Measurements from ENCODE around the gene RPAIN.

RPAIN gene

GRCh38 chr17:5381542-5381941 lies 38.4 kb upstream of the RPAIN start:
- peak; percentile 78 for DNase-seq (ENCODE audit: low read depth)
- TF ChIP-seq, protein P1, sequence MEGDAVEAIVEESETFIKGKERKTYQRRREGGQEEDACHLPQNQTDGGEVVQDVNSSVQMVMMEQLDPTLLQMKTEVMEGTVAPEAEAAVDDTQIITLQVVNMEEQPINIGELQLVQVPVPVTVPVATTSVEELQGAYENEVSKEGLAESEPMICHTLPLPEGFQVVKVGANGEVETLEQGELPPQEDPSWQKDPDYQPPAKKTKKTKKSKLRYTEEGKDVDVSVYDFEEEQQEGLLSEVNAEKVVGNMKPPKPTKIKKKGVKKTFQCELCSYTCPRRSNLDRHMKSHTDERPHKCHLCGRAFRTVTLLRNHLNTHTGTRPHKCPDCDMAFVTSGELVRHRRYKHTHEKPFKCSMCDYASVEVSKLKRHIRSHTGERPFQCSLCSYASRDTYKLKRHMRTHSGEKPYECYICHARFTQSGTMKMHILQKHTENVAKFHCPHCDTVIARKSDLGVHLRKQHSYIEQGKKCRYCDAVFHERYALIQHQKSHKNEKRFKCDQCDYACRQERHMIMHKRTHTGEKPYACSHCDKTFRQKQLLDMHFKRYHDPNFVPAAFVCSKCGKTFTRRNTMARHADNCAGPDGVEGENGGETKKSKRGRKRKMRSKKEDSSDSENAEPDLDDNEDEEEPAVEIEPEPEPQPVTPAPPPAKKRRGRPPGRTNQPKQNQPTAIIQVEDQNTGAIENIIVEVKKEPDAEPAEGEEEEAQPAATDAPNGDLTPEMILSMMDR (conservative IDR thresholded peaks at IDR 0.05; ENCODE audit: control insufficient read depth, insufficient read depth, low read depth, low read length), result no peak
- H3K4me3 ChIP-seq (ENCODE audit: control insufficient read depth, low read depth, low read length), result no peak overlapping the region

DNA sequence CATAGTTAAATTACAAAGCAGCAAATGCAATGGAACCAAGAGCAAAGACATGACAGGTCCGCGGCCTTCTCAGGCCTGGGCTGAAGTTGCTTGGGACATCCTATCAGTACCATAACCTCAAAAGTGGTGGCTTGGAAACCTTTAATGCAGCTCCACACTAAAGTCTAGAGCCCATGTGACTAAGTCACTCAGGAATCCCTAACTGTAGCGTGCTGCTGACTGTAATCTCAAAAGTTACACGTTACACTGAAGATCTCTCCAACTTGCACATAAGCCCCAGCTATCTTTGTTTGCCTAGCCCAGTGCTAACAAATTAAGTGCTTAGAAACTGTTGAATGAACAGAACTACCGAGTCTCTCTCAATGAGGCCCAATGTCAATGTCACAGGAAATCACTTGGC lies 28.3 kb upstream of the RPAIN start:
- TF ChIP-seq, protein P1 (conservative IDR thresholded peaks at IDR 0.05; ENCODE audit: control insufficient read depth, insufficient read depth, low read depth, low read length), result no peak
- no peak overlapping the region for H3K4me3 ChIP-seq (ENCODE audit: control insufficient read depth, low read depth, low read length)
- no peak for DNase-seq (ENCODE audit: low read depth)

GRCh38 chr17:5396612-5397011 lies 23.4 kb upstream of the RPAIN start:
- peak; percentile 18 for DNase-seq (ENCODE audit: low read depth)
- TF ChIP-seq, protein P1 (conservative IDR thresholded peaks at IDR 0.05; ENCODE audit: control insufficient read depth, insufficient read depth, low read depth, low read length), result no peak
- no peak overlapping the region for H3K4me3 ChIP-seq (ENCODE audit: control insufficient read depth, low read depth, low read length)

- no peak overlapping the region for H3K4me3 ChIP-seq (ENCODE audit: control insufficient read depth, low read depth, low read length)
Observed at GRCh38 chr17:5399767-5400166, 20.2 kb upstream of the RPAIN start.

DNA sequence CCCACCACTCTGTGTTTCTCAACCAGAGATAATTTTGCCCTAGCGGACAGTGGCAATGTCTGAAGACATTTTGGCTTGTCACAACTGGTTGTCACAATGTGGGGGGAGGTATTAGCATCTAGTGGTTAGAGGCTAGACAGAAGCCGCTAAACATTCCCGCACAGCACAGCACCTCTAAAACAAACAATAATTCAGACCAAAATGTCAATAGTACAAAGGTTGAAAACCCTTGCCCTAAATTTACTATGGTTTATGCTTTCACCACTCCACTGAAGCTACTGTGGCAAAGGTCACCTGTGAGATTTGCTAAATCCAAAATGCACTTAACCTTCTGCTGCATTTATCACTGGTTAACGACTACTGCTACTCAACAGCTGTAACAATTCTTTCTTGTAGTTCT lies 14.6 kb upstream of the RPAIN start:
- H3K4me3 ChIP-seq (ENCODE audit: control insufficient read depth, low read depth, low read length), result no peak overlapping the region
- TF ChIP-seq, protein P1 (conservative IDR thresholded peaks at IDR 0.05; ENCODE audit: control insufficient read depth, insufficient read depth, low read depth, low read length), result no peak
- no peak for DNase-seq (ENCODE audit: low read depth)

More at GRCh38 chr17:5399767-5400166, 20.2 kb upstream of the RPAIN start:
- DNase-seq (ENCODE audit: low read depth), result no peak
- TF ChIP-seq, protein P1 (conservative IDR thresholded peaks at IDR 0.05; ENCODE audit: control insufficient read depth, insufficient read depth, low read depth, low read length), result no peak

DNA sequence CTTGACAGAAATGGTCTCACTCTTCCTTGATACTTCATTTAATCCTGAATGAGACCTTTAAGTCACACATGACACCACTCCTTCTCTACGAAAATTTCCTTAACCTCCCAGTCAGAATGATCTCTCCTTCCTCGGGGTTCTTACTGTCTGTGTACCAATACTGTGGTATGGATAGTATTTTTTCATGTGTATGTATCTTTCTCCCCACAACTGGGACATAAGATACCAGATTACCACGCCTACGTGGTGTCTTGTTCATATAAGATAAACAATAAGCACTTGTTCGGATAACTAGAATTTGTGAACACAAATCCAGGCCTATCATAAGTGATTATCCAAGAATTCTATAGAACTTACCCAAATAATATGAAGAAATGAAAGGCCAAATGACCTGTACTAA lies 11.8 kb upstream of the RPAIN start:
- TF ChIP-seq, protein P1 (conservative IDR thresholded peaks at IDR 0.05; ENCODE audit: control insufficient read depth, insufficient read depth, low read depth, low read length), result no peak
- no peak for DNase-seq (ENCODE audit: low read depth)
- H3K4me3 ChIP-seq (ENCODE audit: control insufficient read depth, low read depth, low read length), result no peak overlapping the region

Data from fibroblast of mammary gland (primary cell).